Skeletal muscle satellite cell (primary cell): Measurements from ENCODE around the gene RYR3.

ENCODE experiments used
- H3K27me3 ChIP-seq: 2 replicates; pipeline ENCODE4 v1.7.0; 2013; ENCODE audit warnings: low read length; ENCODE audit not compliant: control insufficient read depth, insufficient read depth
- H3K36me3 ChIP-seq: 2 replicates; pipeline ENCODE4 v1.7.0; 2013; ENCODE audit warnings: mild to moderate bottlenecking, control low read depth, low read length; ENCODE audit not compliant: insufficient read depth
- H3K4me1 ChIP-seq: 2 replicates; pipeline ENCODE4 v1.7.0; 2013; ENCODE audit warnings: low read length; ENCODE audit not compliant: control insufficient read depth, insufficient read depth
- H3K4me2 ChIP-seq: 2 replicates; pipeline ENCODE4 v1.7.0; 2013; ENCODE audit warnings: mild to moderate bottlenecking, low read length
- H3K4me3 ChIP-seq: 2 replicates; pipeline ENCODE4 v1.7.0; 2013; ENCODE audit warnings: low read length
- H3K9ac ChIP-seq: 2 replicates; pipeline ENCODE4 v1.7.0; 2013; ENCODE audit warnings: mild to moderate bottlenecking, low read depth, low read length, moderate library complexity
- H3K9me3 ChIP-seq: replicated peaks from 2 replicates; pipeline ENCODE4 v1.7.0; 2013; ENCODE audit warnings: mild to moderate bottlenecking, control low read depth, low read length

The RYR3 gene

GRCh38 chr15:33360886-33361285 is 50.1 kb downstream of the RYR3 start:
- Histone ChIP-seq H3K4me2 (no peak overlapping the region), H3K4me1 (peaks cover 12% of the 10 kb centered on the region), H3K9ac (no peak overlapping the region), H3K27me3 (peaks cover 10% of the 10 kb centered on the region), H3K36me3 (no peaks in the 10 kb centered on the region), H3K9me3 (no peaks in the 10 kb centered on the region), H3K4me3 (no peak overlapping the region)

- peaks cover 40% of the 10 kb centered on the region for H3K27me3 ChIP-seq
- no peaks in the 10 kb centered on the region for H3K9me3 ChIP-seq
- no peak overlapping the region for H3K4me3 ChIP-seq
- H3K9ac ChIP-seq, result no peak overlapping the region
- no peaks in the 10 kb centered on the region for H3K36me3 ChIP-seq
- no peaks in the 10 kb centered on the region for H3K4me1 ChIP-seq
- H3K4me2 ChIP-seq, result no peak overlapping the region
Measured at GRCh38 chr15:33369941-33370622, 59.3 kb downstream of the RYR3 start.

GRCh38 chr15:33370623-33371020 is 59.9 kb downstream of the RYR3 start:
- Histone ChIP-seq H3K9ac (no peak overlapping the region), H3K4me2 (no peak overlapping the region), H3K4me3 (no peak overlapping the region), H3K9me3 (no peaks in the 10 kb centered on the region), H3K27me3 (peaks cover 34% of the 10 kb centered on the region), H3K36me3 (no peaks in the 10 kb centered on the region), H3K4me1 (no peaks in the 10 kb centered on the region)

GRCh38 chr15:33371159-33371558 is 60.4 kb downstream of the RYR3 start:
- no peak overlapping the region for H3K4me2 ChIP-seq
- no peak overlapping the region for H3K9ac ChIP-seq
- no peak overlapping the region for H3K4me3 ChIP-seq
- H3K36me3 ChIP-seq, result no peaks in the 10 kb centered on the region
- H3K4me1 ChIP-seq, result no peaks in the 10 kb centered on the region
- no peaks in the 10 kb centered on the region for H3K9me3 ChIP-seq
- peaks cover 31% of the 10 kb centered on the region for H3K27me3 ChIP-seq

- Histone ChIP-seq H3K9ac (no peak overlapping the region), H3K4me3 (no peak overlapping the region), H3K27me3 (peaks cover 14% of the 10 kb centered on the region), H3K4me2 (no peak overlapping the region), H3K36me3 (no peaks in the 10 kb centered on the region), H3K9me3 (no peaks in the 10 kb centered on the region), H3K4me1 (no peaks in the 10 kb centered on the region)
Measured at GRCh38 chr15:33374226-33374914, 63.6 kb downstream of the RYR3 start.

- Histone ChIP-seq H3K4me1 (no peaks in the 10 kb centered on the region), H3K4me3 (no peak overlapping the region), H3K36me3 (no peaks in the 10 kb centered on the region), H3K27me3 (peaks cover 6% of the 10 kb centered on the region), H3K4me2 (no peak overlapping the region), H3K9ac (no peak overlapping the region), H3K9me3 (no peaks in the 10 kb centered on the region)
Measured at GRCh38 chr15:33375236-33375635, 64.5 kb downstream of the RYR3 start.

- H3K4me1 ChIP-seq, result no peaks in the 10 kb centered on the region
- peaks cover 8% of the 10 kb centered on the region for H3K27me3 ChIP-seq
- no peak overlapping the region for H3K9ac ChIP-seq
- H3K36me3 ChIP-seq, result no peaks in the 10 kb centered on the region
- H3K4me2 ChIP-seq, result no peak overlapping the region
- no peaks in the 10 kb centered on the region for H3K9me3 ChIP-seq
- no peak overlapping the region for H3K4me3 ChIP-seq
Measured at GRCh38 chr15:33377204-33377603, 66.4 kb downstream of the RYR3 start.

GRCh38 chr15:33378866-33379480 is 68.2 kb downstream of the RYR3 start:
- no peaks in the 10 kb centered on the region for H3K36me3 ChIP-seq
- no peak overlapping the region for H3K9ac ChIP-seq
- H3K4me2 ChIP-seq, result no peak overlapping the region
- no peaks in the 10 kb centered on the region for H3K4me1 ChIP-seq
- H3K27me3 ChIP-seq, result peaks cover 8% of the 10 kb centered on the region
- no peaks in the 10 kb centered on the region for H3K9me3 ChIP-seq
- no peak overlapping the region for H3K4me3 ChIP-seq

GRCh38 chr15:33380406-33380805 is 69.6 kb downstream of the RYR3 start:
- Histone ChIP-seq H3K4me3 (no peak overlapping the region), H3K4me1 (no peaks in the 10 kb centered on the region), H3K4me2 (no peak overlapping the region), H3K9me3 (no peaks in the 10 kb centered on the region), H3K27me3 (peaks cover 8% of the 10 kb centered on the region), H3K36me3 (no peaks in the 10 kb centered on the region), H3K9ac (no peak overlapping the region)

- Histone ChIP-seq H3K9me3 (no peaks in the 10 kb centered on the region), H3K4me3 (no peak overlapping the region), H3K4me2 (no peak overlapping the region), H3K27me3 (peaks cover 8% of the 10 kb centered on the region), H3K36me3 (no peaks in the 10 kb centered on the region), H3K9ac (no peak overlapping the region), H3K4me1 (no peaks in the 10 kb centered on the region)
Measured at GRCh38 chr15:33382491-33382890, 71.7 kb downstream of the RYR3 start.

- Histone ChIP-seq H3K27me3 (peaks cover 8% of the 10 kb centered on the region), H3K36me3 (no peaks in the 10 kb centered on the region), H3K4me1 (no peaks in the 10 kb centered on the region)
Measured at GRCh38 chr15:33384307-33384706, 73.5 kb downstream of the RYR3 start.

More at GRCh38 chr15:33384307-33384706, 73.5 kb downstream of the RYR3 start:
- Histone ChIP-seq H3K4me3 (no peak overlapping the region), H3K9me3 (no peaks in the 10 kb centered on the region), H3K4me2 (no peak overlapping the region), H3K9ac (no peak overlapping the region)
